Skeletal muscle satellite cell (primary cell): ENCODE measurements around the gene CBFA2T3.

Experiments
- H3K27me3 ChIP-seq: 2 replicates; pipeline ENCODE4 v1.7.0; 2013; ENCODE audit warnings: low read length; ENCODE audit not compliant: control insufficient read depth, insufficient read depth
- H3K36me3 ChIP-seq: 2 replicates; pipeline ENCODE4 v1.7.0; 2013; ENCODE audit warnings: mild to moderate bottlenecking, control low read depth, low read length; ENCODE audit not compliant: insufficient read depth
- H3K4me1 ChIP-seq: 2 replicates; pipeline ENCODE4 v1.7.0; 2013; ENCODE audit warnings: low read length; ENCODE audit not compliant: control insufficient read depth, insufficient read depth
- H3K4me2 ChIP-seq: 2 replicates; pipeline ENCODE4 v1.7.0; 2013; ENCODE audit warnings: mild to moderate bottlenecking, low read length
- H3K4me3 ChIP-seq: 2 replicates; pipeline ENCODE4 v1.7.0; 2013; ENCODE audit warnings: low read length
- H3K9ac ChIP-seq: 2 replicates; pipeline ENCODE4 v1.7.0; 2013; ENCODE audit warnings: mild to moderate bottlenecking, low read depth, low read length, moderate library complexity
- H3K9me3 ChIP-seq: replicated peaks from 2 replicates; pipeline ENCODE4 v1.7.0; 2013; ENCODE audit warnings: mild to moderate bottlenecking, control low read depth, low read length

Gene CBFA2T3

GRCh38 chr16:88872650-88873331, 104.2 kb downstream of the CBFA2T3 start:
- Histone ChIP-seq H3K27me3 (peaks cover 54% of the 10 kb centered on the region), H3K9me3 (no peaks in the 10 kb centered on the region), H3K4me3 (no peak overlapping the region), H3K4me2 (no peak overlapping the region), H3K36me3 (no peaks in the 10 kb centered on the region), H3K4me1 (no peaks in the 10 kb centered on the region), H3K9ac (no peak overlapping the region)

- H3K4me1 ChIP-seq, result no peaks in the 10 kb centered on the region
- H3K9ac ChIP-seq, result no peak overlapping the region
- no peaks in the 10 kb centered on the region for H3K9me3 ChIP-seq
- H3K27me3 ChIP-seq, result peaks cover 54% of the 10 kb centered on the region
- no peaks in the 10 kb centered on the region for H3K36me3 ChIP-seq
- no peak overlapping the region for H3K4me2 ChIP-seq
- no peak overlapping the region for H3K4me3 ChIP-seq
Measured at GRCh38 chr16:88871730-88872416, 105.1 kb downstream of the CBFA2T3 start.

GRCh38 chr16:88871349-88871702, 105.7 kb downstream of the CBFA2T3 start:
- no peak overlapping the region for H3K4me2 ChIP-seq
- no peaks in the 10 kb centered on the region for H3K4me1 ChIP-seq
- peaks cover 54% of the 10 kb centered on the region for H3K27me3 ChIP-seq
- H3K36me3 ChIP-seq, result no peaks in the 10 kb centered on the region
- H3K9me3 ChIP-seq, result no peaks in the 10 kb centered on the region
- no peak overlapping the region for H3K4me3 ChIP-seq
- no peak overlapping the region for H3K9ac ChIP-seq

DNA sequence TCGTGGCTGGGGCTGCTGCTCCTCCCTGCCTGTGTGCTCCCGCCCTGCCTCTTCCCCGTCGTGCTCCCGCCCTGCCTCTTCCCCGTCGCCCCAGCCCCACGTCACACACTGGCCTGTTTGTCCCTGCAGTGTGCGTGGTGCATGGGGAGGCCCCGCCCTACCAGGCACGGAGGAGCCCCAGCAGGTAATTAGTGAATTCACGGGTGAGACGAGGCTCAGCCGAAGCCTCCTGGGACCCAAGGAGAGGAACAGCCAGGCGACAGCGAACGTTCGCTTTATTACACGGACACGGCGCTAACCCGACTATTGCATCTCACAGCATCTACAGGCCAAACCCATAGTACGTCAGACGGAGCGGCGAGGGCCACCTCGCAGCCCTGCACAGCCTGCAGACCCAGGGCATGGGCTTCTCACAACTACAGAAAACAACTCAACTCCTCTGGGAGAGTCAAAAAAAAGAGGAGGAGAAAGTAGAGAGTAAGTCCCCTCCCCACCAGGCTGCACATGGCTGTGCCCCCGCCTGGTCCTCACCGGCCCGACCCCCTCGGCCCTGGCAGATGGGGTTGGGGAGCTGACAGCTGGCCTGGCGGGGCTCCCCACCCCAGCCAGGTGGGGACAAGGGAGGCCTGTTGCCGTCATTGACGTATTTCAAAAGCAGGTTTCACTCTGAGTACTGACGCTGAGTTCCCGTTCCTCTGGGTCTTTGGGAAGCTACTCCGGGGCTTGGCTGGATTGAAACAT, 106.2 kb downstream of the CBFA2T3 start:
- no peaks in the 10 kb centered on the region for H3K36me3 ChIP-seq
- H3K9ac ChIP-seq, result no peak overlapping the region
- H3K4me2 ChIP-seq, result no peak overlapping the region
- H3K4me1 ChIP-seq, result no peaks in the 10 kb centered on the region
- peaks cover 54% of the 10 kb centered on the region for H3K27me3 ChIP-seq
- no peak overlapping the region for H3K4me3 ChIP-seq
- H3K9me3 ChIP-seq, result no peaks in the 10 kb centered on the region

- no peaks in the 10 kb centered on the region for H3K9me3 ChIP-seq
- H3K36me3 ChIP-seq, result no peaks in the 10 kb centered on the region
- no peaks in the 10 kb centered on the region for H3K4me1 ChIP-seq
- H3K27me3 ChIP-seq, result peaks cover 54% of the 10 kb centered on the region
- no peak overlapping the region for H3K4me2 ChIP-seq
- no peak overlapping the region for H3K4me3 ChIP-seq
- H3K9ac ChIP-seq, result no peak overlapping the region
Measured at GRCh38 chr16:88869673-88869980, 107.4 kb downstream of the CBFA2T3 start.

DNA sequence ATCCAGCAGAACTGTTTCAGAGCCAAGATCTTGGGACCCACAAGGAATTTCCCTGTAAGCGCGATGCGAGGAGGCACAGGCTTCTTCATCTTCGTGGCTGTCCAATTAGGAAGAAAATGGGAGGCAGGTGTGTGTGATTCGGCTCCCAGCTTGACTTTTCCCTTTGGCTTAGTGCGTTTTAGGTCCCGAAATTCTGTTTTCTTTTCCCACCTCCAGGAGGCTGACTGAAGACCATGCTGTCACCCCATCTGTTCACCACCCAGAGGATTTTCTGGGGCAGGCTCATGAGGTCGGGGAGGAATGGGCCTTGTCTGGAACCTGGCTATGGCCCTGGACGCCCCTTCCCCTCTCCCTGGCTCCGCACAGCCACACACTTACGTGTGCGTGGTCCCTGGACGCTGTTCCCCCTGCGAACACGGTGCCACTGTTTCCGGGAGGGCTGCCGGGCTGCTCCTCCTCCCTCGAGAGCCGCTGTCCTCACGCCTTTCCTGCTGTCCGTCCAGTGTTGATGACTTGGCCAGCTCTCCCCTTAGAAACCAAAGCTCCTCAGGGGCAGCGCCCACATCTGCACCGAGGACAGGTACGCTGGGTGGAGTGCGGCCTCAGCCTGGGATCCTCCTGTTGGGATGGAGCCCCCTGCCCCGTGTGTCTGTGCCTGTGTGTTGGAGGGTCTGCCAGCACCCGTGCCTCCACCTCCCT, 107.9 kb downstream of the CBFA2T3 start:
- Histone ChIP-seq H3K4me1 (no peaks in the 10 kb centered on the region), H3K4me2 (no peak overlapping the region), H3K27me3 (peaks cover 54% of the 10 kb centered on the region), H3K9me3 (no peaks in the 10 kb centered on the region), H3K36me3 (no peaks in the 10 kb centered on the region), H3K4me3 (no peak overlapping the region), H3K9ac (no peak overlapping the region)

DNA sequence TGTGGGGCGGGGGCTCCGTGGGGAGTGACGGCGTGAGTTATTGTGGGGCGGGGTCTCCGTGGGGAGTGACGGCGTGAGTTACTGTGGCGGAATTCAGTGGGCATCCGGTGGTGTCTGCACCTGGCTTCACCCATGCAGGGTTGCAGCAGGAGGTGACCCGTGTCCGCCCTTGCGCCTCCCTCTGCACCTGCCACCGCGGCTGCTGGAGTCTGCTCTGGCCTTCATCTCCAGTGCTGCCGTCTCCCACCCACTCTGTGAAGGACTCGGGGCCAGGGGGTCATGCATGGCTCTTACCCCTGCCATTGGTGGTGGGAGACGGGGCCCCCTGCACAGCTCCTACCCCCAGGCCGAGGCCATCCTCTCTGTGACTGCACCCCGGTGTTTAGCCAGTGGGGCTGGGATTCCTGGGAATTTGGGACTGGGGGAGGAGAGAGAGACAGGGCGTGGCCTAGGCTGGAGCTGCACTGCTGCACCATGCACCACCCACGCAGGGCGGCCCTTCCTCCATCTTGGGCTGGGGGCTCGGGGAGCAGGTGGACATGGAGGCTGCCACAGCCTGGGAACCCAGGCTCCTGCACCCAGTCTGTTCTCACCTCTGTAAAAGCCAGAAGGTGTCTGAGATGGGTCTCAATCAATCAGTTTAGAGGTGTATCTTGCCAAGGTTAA, 109.3 kb downstream of the CBFA2T3 start:
- Histone ChIP-seq H3K4me3 (no peak overlapping the region), H3K4me2 (no peak overlapping the region), H3K27me3 (peaks cover 40% of the 10 kb centered on the region), H3K36me3 (no peaks in the 10 kb centered on the region), H3K9ac (no peak overlapping the region), H3K9me3 (no peaks in the 10 kb centered on the region), H3K4me1 (no peaks in the 10 kb centered on the region)

GRCh38 chr16:88866151-88866920, 110.7 kb downstream of the CBFA2T3 start, which contains the start of gene PABPN1L:
TSS of gene PABPN1L (minus strand) at chr16:88866660. CDS start at chr16:88866606, 54 bp downstream.
- H3K36me3 ChIP-seq, result peaks cover 3% of the 10 kb centered on the region
- peaks cover 30% of the 10 kb centered on the region for H3K27me3 ChIP-seq
- no peaks in the 10 kb centered on the region for H3K4me1 ChIP-seq
- H3K9ac ChIP-seq, result no peak within 1 kb of the TSS
- no peak within 1 kb of the TSS for H3K4me2 ChIP-seq
- no peaks in the 10 kb centered on the region for H3K9me3 ChIP-seq
- H3K4me3 ChIP-seq, result no peak within 1 kb of the TSS

- H3K4me1 ChIP-seq, result no peaks in the 10 kb centered on the region
- H3K4me2 ChIP-seq, result no peak overlapping the region
- H3K4me3 ChIP-seq, result no peak overlapping the region
- peaks cover 9% of the 10 kb centered on the region for H3K36me3 ChIP-seq
- no peak overlapping the region for H3K9ac ChIP-seq
- no peaks in the 10 kb centered on the region for H3K9me3 ChIP-seq
- H3K27me3 ChIP-seq, result peaks cover 25% of the 10 kb centered on the region
Measured at GRCh38 chr16:88865742-88866141, 111.3 kb downstream of the CBFA2T3 start.

DNA sequence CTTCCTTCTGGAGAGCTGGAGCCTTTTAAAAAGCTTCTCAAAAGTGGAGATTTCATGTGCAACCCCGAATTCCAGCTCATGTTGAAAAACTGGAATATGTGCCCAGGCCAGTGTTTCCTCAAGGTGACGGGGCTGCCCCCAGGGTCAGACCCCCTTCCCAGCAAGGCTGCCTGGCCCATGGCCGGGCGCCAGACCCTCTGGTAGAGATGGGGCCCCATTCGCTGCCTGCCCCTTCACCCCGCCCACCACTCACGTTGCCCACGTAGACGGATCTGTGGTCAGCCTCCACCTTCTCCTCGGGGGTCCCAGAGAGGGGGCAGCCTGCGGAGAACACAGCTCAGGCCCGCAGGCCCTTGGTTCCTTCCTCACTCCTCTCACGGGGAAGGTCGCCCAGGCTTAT, 111.7 kb downstream of the CBFA2T3 start:
- Histone ChIP-seq H3K4me2 (no peak overlapping the region), H3K9ac (no peak overlapping the region), H3K4me1 (no peaks in the 10 kb centered on the region), H3K27me3 (peaks cover 21% of the 10 kb centered on the region), H3K36me3 (peaks cover 14% of the 10 kb centered on the region), H3K9me3 (no peaks in the 10 kb centered on the region), H3K4me3 (no peak overlapping the region)
